Common myeloid progenitor, CD34-positive (primary cell): Measurements from ENCODE around the gene DDX56.

Source experiments
- CTCF ChIA-PET: fragments of 350-600 bp; sonication (Branson Sonifier 250); formaldehyde crosslinking; loops from one replicate; lab custom pipeline; 2021; ENCODE audit warnings: antibody characterized with exemption; lab: Charles Lee
- POLR2A ChIA-PET: fragments of 350-600 bp; sonication (Branson Sonifier 250); formaldehyde crosslinking; loops from one replicate; lab custom pipeline; 2021; ENCODE audit warnings: antibody characterized with exemption; lab: Charles Lee
- DNase-seq, 3 donors: peaks; one replicate each; pipeline versions ENCODE4 v3.0.0 to v3.0.0-alpha.2; 2013
- H3K27ac ChIP-seq, 2 experiments: 1 replicate in 1 of 2; 2 replicates in 1 of 2; pipeline ENCODE4 v1.7.0; 2013; ENCODE audit warnings: inconsistent platforms in 2 of 2, low read length in 2 of 2, mild to moderate bottlenecking in 2 of 2, low read depth in 1 of 2, moderate library complexity in 1 of 2; ENCODE audit not compliant: severe bottlenecking in 2 of 2, insufficient read depth in 1 of 2, poor library complexity in 1 of 2
- H3K27me3 ChIP-seq, 5 experiments: replicated peaks in 2 of 5; 1 replicate in 3 of 5; 2 replicates in 2 of 5; pipeline versions ENCODE4 v1.6.1 to v1.7.0; 2013; ENCODE audit warnings: low read length in 4 of 5, mild to moderate bottlenecking in 2 of 5, moderate library complexity in 2 of 5, inconsistent platforms in 1 of 5; ENCODE audit not compliant: insufficient read depth in 5 of 5, control insufficient read depth in 4 of 5
- H3K36me3 ChIP-seq, 4 experiments: 1 replicate in 2 of 4; 2 replicates in 2 of 4; pipeline versions ENCODE4 v1.6.1 to v1.7.0; 2013; ENCODE audit warnings: low read length in 3 of 4, control low read depth in 1 of 4, mild to moderate bottlenecking in 1 of 4; ENCODE audit not compliant: control insufficient read depth in 4 of 4, insufficient read depth in 4 of 4
- H3K4me1 ChIP-seq, 4 experiments: 1 replicate in 3 of 4; 2 replicates in 1 of 4; pipeline versions ENCODE4 v1.6.1 to v1.7.1; 2013; ENCODE audit warnings: low read length in 3 of 4, mild to moderate bottlenecking in 3 of 4, control low read depth in 1 of 4, inconsistent platforms in 1 of 4, moderate library complexity in 1 of 4; ENCODE audit not compliant: control insufficient read depth in 4 of 4, insufficient read depth in 4 of 4; ENCODE audit errors: control extremely low read depth in 1 of 4
- H3K4me3 ChIP-seq, 7 experiments: 1 replicate in 4 of 7; 2 replicates in 3 of 7; pipeline versions ENCODE4 v1.5.1 to v1.7.0; 2013; ENCODE audit warnings: mild to moderate bottlenecking in 7 of 7, low read length in 6 of 7, moderate library complexity in 6 of 7, inconsistent platforms in 2 of 7, low read depth in 2 of 7, control low read depth in 1 of 7; ENCODE audit not compliant: insufficient read depth in 4 of 7, control insufficient read depth in 1 of 7; ENCODE audit errors: extremely low read depth in 1 of 7
- H3K9me3 ChIP-seq, 5 experiments: 1 replicate in 4 of 5; 2 replicates in 1 of 5; pipeline versions ENCODE4 v1.6.1 to v1.7.1; 2013; ENCODE audit warnings: low read length in 4 of 5, mild to moderate bottlenecking in 2 of 5, inconsistent platforms in 1 of 5, low read depth in 1 of 5, moderate library complexity in 1 of 5; ENCODE audit not compliant: control insufficient read depth in 4 of 5, insufficient read depth in 2 of 5; ENCODE audit errors: control extremely low read depth in 1 of 5
- WGBS: methylation state at CpG from one replicate; pipeline ENCODE4 v1.1.5; 2013; ENCODE audit not compliant: insufficient coverage; 5-methylcytosine and 5-hydroxymethylcytosine counted together

Gene DDX56

DNA sequence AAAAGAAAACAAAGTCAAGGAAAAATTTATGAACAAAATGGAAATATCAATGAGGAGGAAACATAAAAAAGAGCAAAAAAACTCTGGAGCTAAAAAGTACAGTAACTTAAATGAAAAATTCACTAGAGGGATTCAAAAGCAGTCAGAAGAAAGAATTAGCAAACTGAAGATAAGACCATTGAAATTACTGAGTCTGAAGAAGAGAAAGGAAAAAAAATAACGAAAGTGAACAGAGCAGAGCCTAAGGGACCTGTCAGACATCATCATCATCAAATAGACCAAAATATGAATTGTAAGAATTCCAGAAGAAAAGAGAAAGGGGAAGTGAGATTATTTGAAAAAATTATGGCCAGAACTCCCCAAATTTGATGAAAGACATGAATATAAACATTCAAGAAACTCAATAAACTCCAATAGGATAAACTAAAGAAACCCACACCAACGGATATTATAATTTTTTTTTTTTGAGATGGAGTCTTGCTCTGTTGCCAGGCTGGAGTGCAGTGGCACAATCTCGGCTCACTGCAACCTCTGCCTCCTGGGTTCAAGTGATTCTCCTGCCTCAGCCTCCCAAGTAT lies 48.8 kb downstream of the DDX56 start:
- POLR2A ChIA-PET = interaction anchor here (0.7 kb wide), 1 partner anchor 13 kb away, joined by 5 read pairs; no protein-coding TSS in a partner anchor
- 60% methylated on average over 1 of the region's 3 CpGs for WGBS

DNA sequence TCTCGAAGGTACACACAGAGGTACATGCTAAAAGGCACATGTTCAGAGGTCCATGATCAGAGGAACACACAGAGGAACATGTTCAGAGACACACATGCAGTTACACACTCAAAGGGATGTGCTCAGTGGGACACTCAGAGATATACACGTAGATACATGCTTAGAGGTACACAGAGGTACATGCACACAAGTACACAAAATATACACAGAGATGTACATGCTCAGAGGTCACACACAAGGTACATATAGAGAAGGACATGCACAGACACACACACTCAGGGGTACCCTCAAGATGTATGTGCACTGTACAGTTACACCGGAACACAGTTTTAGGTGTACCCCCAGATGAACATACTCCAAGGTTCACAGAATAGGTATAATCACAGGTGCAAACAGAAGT lies 51.4 kb downstream of the DDX56 start:
- no peak overlapping the region for H3K4me3 ChIP-seq
- no peaks in the 10 kb centered on the region for H3K36me3 ChIP-seq
- ChIA-PET CTCF (interaction anchor here (1.0 kb wide), 1 partner anchor 12 kb away, joined by 3 read pairs; no protein-coding TSS in a partner anchor), POLR2A (no interaction called here)
- no peaks in the 10 kb centered on the region for H3K27me3 ChIP-seq
- H3K27ac ChIP-seq = no peak overlapping the region
- no peaks in the 10 kb centered on the region for H3K4me1 ChIP-seq
- WGBS = 100% methylated on average over 3 of the region's 3 CpGs
- peaks cover 0 to 29% (median 7%) of the 10 kb centered on the region in 5 experiments for H3K9me3 ChIP-seq
- no peak for DNase-seq

More for the DNA sequence above, 48.8 kb downstream of the DDX56 start:
- no peaks in the 10 kb centered on the region for H3K4me1 ChIP-seq
- CTCF ChIA-PET = no interaction called here
- H3K36me3 ChIP-seq = no peaks in the 10 kb centered on the region
- peaks cover 0 to 38% (median 13%) of the 10 kb centered on the region in 5 experiments for H3K9me3 ChIP-seq
- H3K27ac ChIP-seq = no peak overlapping the region
- H3K4me3 ChIP-seq = no peak overlapping the region
- H3K27me3 ChIP-seq = no peaks in the 10 kb centered on the region
- no peak for DNase-seq

DNA sequence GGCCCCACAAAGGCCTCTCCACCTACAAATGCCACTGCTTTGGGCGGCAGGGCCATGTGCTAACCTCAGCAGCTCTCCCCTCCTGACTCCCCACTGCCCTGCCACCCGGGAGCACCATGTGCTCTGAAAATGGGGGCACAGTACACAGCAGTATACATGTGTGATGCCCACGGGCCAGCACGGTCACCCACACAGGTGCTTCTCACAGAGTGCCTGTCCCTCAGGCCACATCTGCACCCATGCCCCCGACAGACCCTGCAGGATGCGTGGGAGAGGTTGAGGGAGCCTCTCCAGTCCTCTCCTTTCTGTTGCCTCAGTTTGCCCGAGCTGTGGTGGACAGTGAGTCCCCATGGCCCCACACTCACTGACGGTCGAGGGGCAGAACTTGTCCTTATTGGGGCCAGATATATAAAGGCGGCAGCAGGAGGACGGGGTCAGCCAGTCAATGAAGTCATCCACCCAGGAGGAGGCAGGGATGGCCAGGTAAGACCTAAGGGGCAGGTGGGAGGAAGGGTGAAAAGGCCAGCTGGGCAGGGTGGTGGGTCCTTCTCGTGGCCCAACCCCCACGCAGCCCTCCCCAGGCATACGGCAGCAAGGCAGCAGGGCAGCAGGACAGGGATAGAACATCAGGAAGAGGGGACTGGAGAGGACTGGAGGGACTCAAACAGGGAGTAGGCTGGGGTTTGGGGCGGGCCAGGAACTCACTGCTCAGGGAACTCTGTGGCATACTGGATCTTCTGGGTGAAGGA lies 52.2 kb downstream of the DDX56 start:
- ChIA-PET POLR2A (no interaction called here), CTCF (no interaction called here)
- no peaks in the 10 kb centered on the region for H3K4me1 ChIP-seq
- DNase-seq = no peak
- no peak overlapping the region for H3K4me3 ChIP-seq
- no peaks in the 10 kb centered on the region for H3K36me3 ChIP-seq
- H3K9me3 ChIP-seq = peaks cover 0 to 27% (median 7%) of the 10 kb centered on the region in 5 experiments
- 97% methylated on average over 15 of the region's 15 CpGs for WGBS
- H3K27me3 ChIP-seq = no peaks in the 10 kb centered on the region
- no peak overlapping the region for H3K27ac ChIP-seq

DNA sequence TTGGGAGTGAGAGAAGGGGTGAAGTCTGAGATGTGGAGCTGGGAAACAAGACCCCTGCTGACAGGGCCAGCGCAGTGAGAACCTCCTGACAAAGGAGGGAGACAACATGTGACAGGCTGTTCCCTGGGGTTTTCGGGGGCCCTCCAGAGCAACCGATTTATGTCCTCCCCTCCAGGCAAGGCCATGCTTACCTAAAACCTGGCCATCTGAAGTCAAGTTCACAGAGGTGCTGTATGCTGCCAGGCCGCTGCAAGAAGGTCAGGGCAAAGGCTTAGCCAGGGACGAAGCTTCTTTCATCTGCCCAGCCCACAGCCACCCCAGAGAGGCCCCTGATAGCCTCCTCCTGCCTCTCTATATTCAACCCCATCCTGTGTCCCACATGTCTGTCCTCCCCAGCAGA lies 53.1 kb downstream of the DDX56 start:
- Histone ChIP-seq H3K36me3 (no peaks in the 10 kb centered on the region), H3K4me1 (no peaks in the 10 kb centered on the region), H3K9me3 (peaks cover 0 to 20% (median 7%) of the 10 kb centered on the region in 5 experiments), H3K27me3 (no peaks in the 10 kb centered on the region), H3K4me3 (no peak overlapping the region), H3K27ac (no peak overlapping the region)
- CTCF ChIA-PET = interaction anchor here (1.1 to 1.9 kb wide), 2 partner anchors 8 to 45 kb away, joined by 3 to 4 read pairs; no protein-coding TSS in a partner anchor
- DNase-seq = no peak
- POLR2A ChIA-PET = no interaction called here
- WGBS = 100% methylated on average over 5 of the region's 5 CpGs

DNA sequence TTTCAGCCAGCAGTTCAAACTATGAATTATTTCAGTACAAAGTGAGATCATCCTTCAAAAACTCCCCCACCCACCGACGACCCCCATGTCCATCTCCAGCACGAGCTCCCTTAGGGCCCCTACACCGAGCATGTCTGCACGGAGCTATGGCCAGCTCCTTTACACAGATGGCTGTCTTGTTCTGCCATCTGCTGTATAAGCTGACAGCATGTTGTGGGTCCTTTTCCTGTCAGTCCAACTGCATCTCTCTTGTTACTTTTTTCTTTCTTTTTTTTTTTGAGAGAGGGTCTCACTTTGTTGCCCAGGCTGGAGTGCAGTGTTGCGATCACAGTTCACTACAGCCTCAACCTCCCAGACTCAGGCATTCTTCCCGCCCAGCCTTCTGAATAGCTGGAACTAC lies 54.2 kb downstream of the DDX56 start:
- no peak overlapping the region for H3K27ac ChIP-seq
- WGBS = 95% methylated on average over 6 of the region's 7 CpGs
- H3K36me3 ChIP-seq = no peaks in the 10 kb centered on the region
- DNase-seq = no peak
- no peak overlapping the region for H3K4me3 ChIP-seq
- peaks cover 0 to 13% (median 5%) of the 10 kb centered on the region in 5 experiments for H3K9me3 ChIP-seq
- no peaks in the 10 kb centered on the region for H3K4me1 ChIP-seq
- ChIA-PET CTCF (interaction anchor here (0.7 to 1.9 kb wide), 2 partner anchors 15 to 46 kb away, joined by 4 read pairs; no protein-coding TSS in a partner anchor), POLR2A (no interaction called here)
- H3K27me3 ChIP-seq = no peaks in the 10 kb centered on the region

DNA sequence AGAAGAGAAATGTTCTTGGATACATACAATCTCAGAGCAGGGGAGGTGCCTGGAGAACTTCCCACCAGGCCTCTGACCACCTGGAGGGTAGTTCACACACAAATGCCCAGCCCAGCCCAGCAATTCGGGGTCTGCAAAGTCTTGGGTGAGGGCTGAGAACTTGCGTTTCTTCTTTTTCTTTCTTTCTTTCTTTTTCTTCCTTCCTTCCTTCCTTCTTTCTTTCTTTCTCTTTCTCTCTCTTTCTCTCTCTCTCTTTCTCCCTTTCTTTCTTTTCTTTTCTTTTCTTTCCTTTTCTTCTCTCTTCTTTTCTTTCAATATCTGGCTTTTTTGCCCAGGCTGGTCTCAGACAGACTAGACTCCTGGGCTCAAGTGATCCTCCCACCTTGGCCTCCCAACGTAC lies 54.9 kb downstream of the DDX56 start:
- no peaks in the 10 kb centered on the region for H3K27me3 ChIP-seq
- 94% methylated on average over 3 of the region's 3 CpGs for WGBS
- no peak overlapping the region for H3K4me3 ChIP-seq
- H3K36me3 ChIP-seq = no peaks in the 10 kb centered on the region
- H3K27ac ChIP-seq = no peak overlapping the region
- peaks cover 0 to 8% (median 0%) of the 10 kb centered on the region in 5 experiments for H3K9me3 ChIP-seq
- POLR2A ChIA-PET = no interaction called here
- no peaks in the 10 kb centered on the region for H3K4me1 ChIP-seq
- CTCF ChIA-PET = interaction anchor here (0.7 kb wide), 1 partner anchor 16 kb away, joined by 4 read pairs; no protein-coding TSS in a partner anchor
- no peak for DNase-seq

DNA sequence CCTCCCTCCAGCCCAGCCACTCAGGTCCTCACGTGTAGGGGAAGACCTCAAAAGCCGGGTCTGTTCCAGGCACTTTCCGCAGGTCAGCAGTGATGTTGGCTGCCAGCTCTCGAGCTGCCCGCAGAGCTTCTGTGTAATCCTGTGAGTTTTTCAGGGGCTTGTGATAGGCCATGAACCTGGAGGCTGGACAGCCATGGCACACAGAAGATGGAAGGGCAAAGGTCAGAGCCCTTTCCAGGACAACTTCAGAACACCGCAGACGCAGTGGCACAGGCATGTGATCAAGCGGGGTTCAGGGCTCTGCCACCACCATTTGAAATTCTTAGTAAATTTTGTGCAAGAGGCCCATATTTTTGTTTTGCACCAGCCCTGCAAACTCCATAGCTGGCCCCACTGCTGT lies 56.5 kb downstream of the DDX56 start:
- no peak overlapping the region for H3K27ac ChIP-seq
- WGBS = 95% methylated on average over 8 of the region's 8 CpGs
- no peaks in the 10 kb centered on the region for H3K36me3 ChIP-seq
- H3K4me3 ChIP-seq = no peak overlapping the region
- H3K4me1 ChIP-seq = no peaks in the 10 kb centered on the region
- CTCF ChIA-PET = interaction anchor here (0.7 kb wide), 1 partner anchor 969 kb away, joined by 3 read pairs; no protein-coding TSS in a partner anchor
- H3K9me3 ChIP-seq = no peaks in the 10 kb centered on the region
- no peak for DNase-seq
- no peaks in the 10 kb centered on the region for H3K27me3 ChIP-seq
- POLR2A ChIA-PET = no interaction called here
